Liver (tissue), 3 donors: Measurements from ENCODE around the gene RESP18.

Source experiments
- EGR1 ChIP-seq, 2 donors: IDR thresholded peaks; 2 replicates each; pipeline ENCODE4 v1.6.1; 2016 to 2018; ENCODE audit warnings: antibody characterized with exemption in 2 of 2, low read depth in 2 of 2
- GABPA ChIP-seq, 2 donors: IDR thresholded peaks in 1 of 2; conservative IDR thresholded peaks in 1 of 2; 2 replicates each; pipeline ENCODE4 v1.6.1; 2016; ENCODE audit warnings: antibody characterized with exemption in 2 of 2, mild to moderate bottlenecking in 1 of 2, moderate library complexity in 1 of 2
- RAD21 ChIP-seq, 2 donors: IDR thresholded peaks; 2 replicates each; pipeline ENCODE4 v1.6.1; 2016; ENCODE audit warnings: antibody characterized with exemption in 2 of 2, mild to moderate bottlenecking in 2 of 2
- SP1 ChIP-seq: IDR thresholded peaks from 2 replicates; pipeline ENCODE4 v1.6.1; 2018; ENCODE audit warnings: antibody characterized with exemption, mild to moderate bottlenecking
- TAF1 ChIP-seq: conservative IDR thresholded peaks from 2 replicates; pipeline ENCODE4 v1.6.1; 2016; ENCODE audit warnings: antibody characterized with exemption, mild to moderate bottlenecking
- YY1 ChIP-seq: IDR thresholded peaks from 2 replicates; pipeline ENCODE4 v1.6.1; 2016; ENCODE audit warnings: antibody characterized with exemption, mild to moderate bottlenecking
- TF ChIP-seq, protein P1 (sequence below): IDR thresholded peaks from 2 replicates; pipeline ENCODE4 v1.6.1; 2016; ENCODE audit warnings: antibody characterized with exemption, mild to moderate bottlenecking
- TF ChIP-seq, protein P2 (sequence below): fragments of 150-350 bp; IDR thresholded peaks from 2 replicates; pipeline ENCODE4 v1.5.1; 2017; ENCODE audit warnings: improper control_type of control experiment, low read depth, low read length; ENCODE audit not compliant: missing input control
- TF ChIP-seq, protein P3 (sequence below): IDR thresholded peaks from 2 replicates; pipeline ENCODE4 v1.6.1; 2016; ENCODE audit warnings: antibody characterized with exemption
- donor health status: healthy.
- donor health status: healthy.

DNA sequence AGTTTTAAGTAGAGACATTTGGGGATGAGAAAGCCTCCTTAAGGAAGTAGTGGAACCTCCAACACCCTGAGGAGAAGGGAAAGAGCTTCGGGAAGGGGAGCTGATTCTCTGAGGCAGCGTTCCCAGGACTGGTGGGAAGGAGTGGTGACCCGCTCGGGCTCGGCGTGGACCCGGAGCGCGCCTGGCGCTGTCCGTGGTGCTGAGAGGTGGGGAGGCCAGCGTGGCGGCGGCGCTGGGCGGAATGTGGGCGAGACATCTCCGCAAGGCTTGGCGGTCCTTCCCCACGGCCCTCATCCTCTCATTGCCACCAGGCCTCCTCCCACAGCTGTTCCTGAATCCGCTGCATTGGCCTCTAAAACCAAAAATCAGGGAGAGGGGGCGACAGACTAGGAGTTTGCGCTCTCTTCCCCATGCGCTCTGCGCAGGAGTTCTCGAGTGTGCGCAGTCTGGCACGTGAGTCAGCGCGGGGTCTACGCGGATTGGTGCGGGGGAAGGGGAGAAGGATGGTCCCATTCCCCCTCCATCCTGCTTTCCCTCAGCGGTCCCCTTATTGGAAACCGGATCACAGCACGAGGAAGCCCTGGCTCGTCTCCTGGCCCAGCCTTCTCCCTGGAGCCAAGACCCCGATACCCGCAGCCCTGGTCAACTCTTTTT, 857 bp downstream of the RESP18 start:
- TF ChIP-seq, protein P1, sequence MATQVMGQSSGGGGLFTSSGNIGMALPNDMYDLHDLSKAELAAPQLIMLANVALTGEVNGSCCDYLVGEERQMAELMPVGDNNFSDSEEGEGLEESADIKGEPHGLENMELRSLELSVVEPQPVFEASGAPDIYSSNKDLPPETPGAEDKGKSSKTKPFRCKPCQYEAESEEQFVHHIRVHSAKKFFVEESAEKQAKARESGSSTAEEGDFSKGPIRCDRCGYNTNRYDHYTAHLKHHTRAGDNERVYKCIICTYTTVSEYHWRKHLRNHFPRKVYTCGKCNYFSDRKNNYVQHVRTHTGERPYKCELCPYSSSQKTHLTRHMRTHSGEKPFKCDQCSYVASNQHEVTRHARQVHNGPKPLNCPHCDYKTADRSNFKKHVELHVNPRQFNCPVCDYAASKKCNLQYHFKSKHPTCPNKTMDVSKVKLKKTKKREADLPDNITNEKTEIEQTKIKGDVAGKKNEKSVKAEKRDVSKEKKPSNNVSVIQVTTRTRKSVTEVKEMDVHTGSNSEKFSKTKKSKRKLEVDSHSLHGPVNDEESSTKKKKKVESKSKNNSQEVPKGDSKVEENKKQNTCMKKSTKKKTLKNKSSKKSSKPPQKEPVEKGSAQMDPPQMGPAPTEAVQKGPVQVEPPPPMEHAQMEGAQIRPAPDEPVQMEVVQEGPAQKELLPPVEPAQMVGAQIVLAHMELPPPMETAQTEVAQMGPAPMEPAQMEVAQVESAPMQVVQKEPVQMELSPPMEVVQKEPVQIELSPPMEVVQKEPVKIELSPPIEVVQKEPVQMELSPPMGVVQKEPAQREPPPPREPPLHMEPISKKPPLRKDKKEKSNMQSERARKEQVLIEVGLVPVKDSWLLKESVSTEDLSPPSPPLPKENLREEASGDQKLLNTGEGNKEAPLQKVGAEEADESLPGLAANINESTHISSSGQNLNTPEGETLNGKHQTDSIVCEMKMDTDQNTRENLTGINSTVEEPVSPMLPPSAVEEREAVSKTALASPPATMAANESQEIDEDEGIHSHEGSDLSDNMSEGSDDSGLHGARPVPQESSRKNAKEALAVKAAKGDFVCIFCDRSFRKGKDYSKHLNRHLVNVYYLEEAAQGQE = peak; percentile 99
- TF ChIP-seq EGR1 (IDR thresholded peaks at IDR 0.05; ENCODE audit: low read depth in 2 of 2) (no peak), SP1 (no peak), RAD21 (IDR thresholded peaks at IDR 0.05) (no peak), YY1 (no peak), TAF1 (no peak), GABPA (IDR thresholded peaks at IDR 0.05 in 1 of 2, conservative IDR thresholded peaks at IDR 0.05 in 1 of 2) (no peak)
- TF ChIP-seq, protein P2, sequence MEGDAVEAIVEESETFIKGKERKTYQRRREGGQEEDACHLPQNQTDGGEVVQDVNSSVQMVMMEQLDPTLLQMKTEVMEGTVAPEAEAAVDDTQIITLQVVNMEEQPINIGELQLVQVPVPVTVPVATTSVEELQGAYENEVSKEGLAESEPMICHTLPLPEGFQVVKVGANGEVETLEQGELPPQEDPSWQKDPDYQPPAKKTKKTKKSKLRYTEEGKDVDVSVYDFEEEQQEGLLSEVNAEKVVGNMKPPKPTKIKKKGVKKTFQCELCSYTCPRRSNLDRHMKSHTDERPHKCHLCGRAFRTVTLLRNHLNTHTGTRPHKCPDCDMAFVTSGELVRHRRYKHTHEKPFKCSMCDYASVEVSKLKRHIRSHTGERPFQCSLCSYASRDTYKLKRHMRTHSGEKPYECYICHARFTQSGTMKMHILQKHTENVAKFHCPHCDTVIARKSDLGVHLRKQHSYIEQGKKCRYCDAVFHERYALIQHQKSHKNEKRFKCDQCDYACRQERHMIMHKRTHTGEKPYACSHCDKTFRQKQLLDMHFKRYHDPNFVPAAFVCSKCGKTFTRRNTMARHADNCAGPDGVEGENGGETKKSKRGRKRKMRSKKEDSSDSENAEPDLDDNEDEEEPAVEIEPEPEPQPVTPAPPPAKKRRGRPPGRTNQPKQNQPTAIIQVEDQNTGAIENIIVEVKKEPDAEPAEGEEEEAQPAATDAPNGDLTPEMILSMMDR = no peak
- TF ChIP-seq, protein P3, sequence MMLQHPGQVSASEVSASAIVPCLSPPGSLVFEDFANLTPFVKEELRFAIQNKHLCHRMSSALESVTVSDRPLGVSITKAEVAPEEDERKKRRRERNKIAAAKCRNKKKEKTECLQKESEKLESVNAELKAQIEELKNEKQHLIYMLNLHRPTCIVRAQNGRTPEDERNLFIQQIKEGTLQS = no peak
